LNCaP clone FGC (cell line): Measurements from ENCODE around the gene ULK2.

Experiments used
- DNase-seq: peaks from one replicate; pipeline ENCODE4 v3.0.0-alpha.2; 2011; ENCODE audit warnings: low read depth
- H3K4me3 ChIP-seq: 2 replicates; pipeline ENCODE4 v1.5.1; 2011; ENCODE audit warnings: mild to moderate bottlenecking, low read depth, low read length, control low read depth
- CTCF ChIP-seq: IDR thresholded peaks from 2 replicates; pipeline ENCODE4 v1.5.1; 2012; ENCODE audit warnings: mild to moderate bottlenecking; ENCODE audit not compliant: control insufficient read depth, insufficient read depth; ENCODE audit errors: extremely low read depth

ULK2 gene

DNA sequence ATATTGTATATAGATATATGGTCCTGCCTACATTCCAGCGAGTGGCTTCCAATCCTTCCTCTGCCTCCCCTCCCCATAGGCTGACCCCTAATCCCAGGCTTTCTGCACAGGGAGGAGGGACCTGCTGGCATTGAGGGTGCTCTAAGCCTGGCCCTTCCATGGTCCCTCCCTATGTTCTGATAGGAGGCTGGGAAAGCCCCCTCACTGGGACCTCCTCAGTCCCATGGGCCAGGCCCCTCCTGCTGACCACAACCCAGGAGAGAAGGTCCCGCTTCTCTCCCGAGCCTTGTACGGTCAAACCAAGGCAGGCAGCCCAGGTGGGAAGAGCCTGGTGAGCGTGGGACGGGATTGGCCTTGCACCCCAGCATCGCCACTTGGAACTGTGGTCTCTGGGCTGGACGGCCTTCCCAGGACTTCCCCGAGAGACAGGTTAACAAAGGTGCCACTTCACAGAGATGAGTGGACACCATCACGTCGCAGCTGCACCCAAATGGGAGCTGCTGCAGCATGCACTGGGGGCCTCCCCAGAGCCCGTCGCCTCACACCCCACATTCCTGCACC lies 120.5 kb downstream of the ULK2 start:
- no peak overlapping the region for H3K4me3 ChIP-seq
- no peak for TF ChIP-seq CTCF
- no peak for DNase-seq

- DNase-seq, result no peak
- TF ChIP-seq CTCF, result no peak
- no peak overlapping the region for H3K4me3 ChIP-seq
Observed at GRCh38 chr17:19746517-19746916, 121.2 kb downstream of the ULK2 start.

- peak; percentile 69 for TF ChIP-seq CTCF
- no peak overlapping the region for H3K4me3 ChIP-seq
- no peak for DNase-seq
Observed at GRCh38 chr17:19744922-19745757, 122.6 kb downstream of the ULK2 start.

DNA sequence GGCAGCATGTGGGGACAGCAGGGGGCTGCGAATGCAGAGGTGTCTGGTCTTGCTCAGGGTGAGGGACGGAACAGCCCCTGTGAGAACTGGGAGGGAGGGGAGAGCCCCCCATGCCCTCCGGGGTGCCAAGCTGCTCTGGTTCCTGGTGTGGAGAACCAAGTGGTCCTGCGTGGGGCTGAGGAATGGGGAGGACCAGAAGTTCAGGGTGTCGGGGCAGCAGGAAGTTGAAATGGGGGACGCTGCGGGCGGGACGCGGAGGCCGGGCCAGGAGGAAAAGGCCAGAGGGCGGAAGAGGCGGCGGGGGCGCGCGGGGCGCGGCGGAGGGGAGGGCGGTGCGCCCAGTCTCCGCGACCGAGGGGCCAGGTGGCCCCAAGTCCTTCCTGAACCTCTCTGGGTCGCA lies 123.2 kb downstream of the ULK2 start:
- TF ChIP-seq CTCF, result no peak
- no peak overlapping the region for H3K4me3 ChIP-seq
- DNase-seq, result no peak

- DNase-seq, result no peak
- H3K4me3 ChIP-seq, result no peak overlapping the region
- TF ChIP-seq CTCF, result no peak
Observed at GRCh38 chr17:19743101-19744100, 124.3 kb downstream of the ULK2 start.

DNA sequence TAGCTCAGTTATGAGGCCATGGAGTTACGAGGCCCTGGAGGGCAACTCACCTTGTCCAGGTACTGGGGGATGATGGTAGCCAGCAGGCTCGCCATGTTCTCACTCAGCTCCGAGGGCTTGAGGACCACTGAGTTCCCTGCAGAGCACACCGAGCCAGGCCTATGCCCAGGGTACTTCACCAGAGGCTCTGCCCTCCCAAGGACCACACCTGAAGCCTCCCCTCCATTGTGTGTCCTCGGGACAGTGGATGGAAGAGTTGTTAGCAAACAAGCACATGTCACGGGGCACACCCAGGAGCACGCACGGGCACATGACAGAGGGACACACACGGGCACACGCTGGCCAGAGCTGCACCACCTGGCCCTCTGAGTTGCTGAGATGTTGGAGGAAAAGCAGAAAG lies 125.2 kb downstream of the ULK2 start:
- no peak overlapping the region for H3K4me3 ChIP-seq
- no peak for TF ChIP-seq CTCF
- no peak for DNase-seq
